Fibroblast of lung (primary cell): ENCODE data around the gene TECPR2.

Experiments used
- EZH2 ChIP-seq: IDR thresholded peaks from 2 replicates; pipeline ENCODE4 v1.5.1; 2012; ENCODE audit warnings: low read length, control low read depth, mild to moderate bottlenecking; ENCODE audit errors: missing control alignments
- TF ChIP-seq, protein P1 (sequence below), 2 donors: IDR thresholded peaks in 1 of 2; conservative IDR thresholded peaks in 1 of 2; 1 replicate in 1 of 2; 2 replicates in 1 of 2; pipeline ENCODE4 v1.5.1; 2011 to 2012; ENCODE audit warnings: low read length in 2 of 2, control low read depth in 1 of 2, inconsistent platforms in 1 of 2, low read depth in 1 of 2, mild to moderate bottlenecking in 1 of 2

DNA sequence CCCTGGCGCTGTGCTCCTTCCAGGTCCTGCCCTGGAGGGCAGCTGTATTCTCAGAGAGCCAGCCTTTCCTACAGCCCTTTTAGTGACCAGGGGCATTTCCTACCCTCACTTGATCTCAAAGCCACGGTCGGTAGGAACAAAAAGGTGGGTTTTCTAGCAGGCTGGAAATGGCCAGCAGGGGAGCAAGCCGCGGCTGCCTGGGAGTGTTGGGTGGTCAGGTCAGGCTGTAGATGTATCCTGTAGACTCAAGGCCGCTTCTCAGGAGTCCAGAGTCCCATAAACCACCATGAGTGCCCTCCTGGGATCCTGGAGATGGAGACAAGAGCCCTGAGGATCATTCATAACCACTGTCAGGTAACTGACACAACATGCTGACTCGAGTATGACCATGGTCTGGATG lies 18.7 kb upstream of the TECPR2 start:
- TF ChIP-seq, protein P1, sequence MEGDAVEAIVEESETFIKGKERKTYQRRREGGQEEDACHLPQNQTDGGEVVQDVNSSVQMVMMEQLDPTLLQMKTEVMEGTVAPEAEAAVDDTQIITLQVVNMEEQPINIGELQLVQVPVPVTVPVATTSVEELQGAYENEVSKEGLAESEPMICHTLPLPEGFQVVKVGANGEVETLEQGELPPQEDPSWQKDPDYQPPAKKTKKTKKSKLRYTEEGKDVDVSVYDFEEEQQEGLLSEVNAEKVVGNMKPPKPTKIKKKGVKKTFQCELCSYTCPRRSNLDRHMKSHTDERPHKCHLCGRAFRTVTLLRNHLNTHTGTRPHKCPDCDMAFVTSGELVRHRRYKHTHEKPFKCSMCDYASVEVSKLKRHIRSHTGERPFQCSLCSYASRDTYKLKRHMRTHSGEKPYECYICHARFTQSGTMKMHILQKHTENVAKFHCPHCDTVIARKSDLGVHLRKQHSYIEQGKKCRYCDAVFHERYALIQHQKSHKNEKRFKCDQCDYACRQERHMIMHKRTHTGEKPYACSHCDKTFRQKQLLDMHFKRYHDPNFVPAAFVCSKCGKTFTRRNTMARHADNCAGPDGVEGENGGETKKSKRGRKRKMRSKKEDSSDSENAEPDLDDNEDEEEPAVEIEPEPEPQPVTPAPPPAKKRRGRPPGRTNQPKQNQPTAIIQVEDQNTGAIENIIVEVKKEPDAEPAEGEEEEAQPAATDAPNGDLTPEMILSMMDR (conservative IDR thresholded peaks at IDR 0.05 in 1 of 2, IDR thresholded peaks at IDR 0.05 in 1 of 2; ENCODE audit: low read depth in 1 of 2, low read length in 2 of 2): no peak
- no peak for TF ChIP-seq EZH2
